ENCODE data around the gene CCDC59.

The CCDC59 gene

GRCh38 chr12:82314406-82314892, 43.7 kb downstream of the CCDC59 start:
- peak; percentile 1 for DNase-seq (ENCODE audit: low spot score)
